GM12864 (cell line): ENCODE measurements around the gene CCDC92B.

ENCODE experiments used
- DNase-seq: peaks from one replicate; pipeline ENCODE4 v3.0.0-alpha.2; 2011; ENCODE audit warnings: low read depth
- H3K4me3 ChIP-seq: 2 replicates; pipeline ENCODE4 v1.5.1; 2011; ENCODE audit warnings: mild to moderate bottlenecking, low read depth, low read length, control low read depth
- TF ChIP-seq, protein P1 (sequence below): IDR thresholded peaks from 2 replicates; pipeline ENCODE4 v1.5.1; 2011; ENCODE audit warnings: low read depth, mild to moderate bottlenecking, moderate library complexity, low read length, control low read depth, inconsistent platforms; ENCODE audit errors: missing control alignments

CCDC92B gene

DNA sequence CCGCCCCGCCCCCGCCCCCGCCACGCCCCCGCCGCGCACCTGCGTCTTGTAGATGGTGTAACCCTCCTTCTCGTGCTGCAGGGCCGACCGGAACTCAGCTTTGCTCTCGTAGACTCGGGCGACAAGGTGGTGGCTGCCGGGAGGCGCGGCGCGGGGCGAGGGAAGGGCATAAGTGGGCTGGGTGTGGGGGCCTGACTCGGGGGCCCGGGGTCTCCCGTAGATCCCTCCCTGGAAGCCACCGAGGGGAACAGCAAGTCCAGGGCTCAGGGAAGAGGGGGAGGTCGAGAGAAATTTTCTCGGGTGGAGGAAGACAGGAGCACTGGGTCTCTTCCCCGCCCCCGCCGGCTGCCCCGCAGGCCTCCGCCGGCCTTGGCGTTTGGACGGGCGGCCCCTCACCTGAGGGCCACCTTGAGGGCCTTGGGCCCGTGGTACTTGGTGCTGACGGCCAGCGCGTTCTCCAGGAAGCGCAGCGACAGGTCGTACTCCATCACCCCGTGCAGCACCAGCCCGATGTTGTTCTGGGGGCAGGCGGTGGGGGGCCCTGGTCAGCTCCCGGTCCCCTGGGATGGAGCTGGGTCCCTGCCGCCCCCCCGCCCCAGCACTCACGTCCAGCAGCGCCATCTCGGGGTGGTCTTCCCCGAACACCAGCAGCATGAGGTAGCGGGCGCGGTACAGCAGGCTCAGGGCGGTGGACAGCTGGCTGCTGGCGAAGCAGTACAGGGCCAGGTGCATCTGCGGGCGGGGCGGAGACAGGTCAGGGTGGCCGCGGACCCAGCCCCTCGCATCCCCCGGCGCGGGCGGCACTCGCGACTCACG is 57.3 kb downstream of the CCDC92B start:
- TF ChIP-seq, protein P1, sequence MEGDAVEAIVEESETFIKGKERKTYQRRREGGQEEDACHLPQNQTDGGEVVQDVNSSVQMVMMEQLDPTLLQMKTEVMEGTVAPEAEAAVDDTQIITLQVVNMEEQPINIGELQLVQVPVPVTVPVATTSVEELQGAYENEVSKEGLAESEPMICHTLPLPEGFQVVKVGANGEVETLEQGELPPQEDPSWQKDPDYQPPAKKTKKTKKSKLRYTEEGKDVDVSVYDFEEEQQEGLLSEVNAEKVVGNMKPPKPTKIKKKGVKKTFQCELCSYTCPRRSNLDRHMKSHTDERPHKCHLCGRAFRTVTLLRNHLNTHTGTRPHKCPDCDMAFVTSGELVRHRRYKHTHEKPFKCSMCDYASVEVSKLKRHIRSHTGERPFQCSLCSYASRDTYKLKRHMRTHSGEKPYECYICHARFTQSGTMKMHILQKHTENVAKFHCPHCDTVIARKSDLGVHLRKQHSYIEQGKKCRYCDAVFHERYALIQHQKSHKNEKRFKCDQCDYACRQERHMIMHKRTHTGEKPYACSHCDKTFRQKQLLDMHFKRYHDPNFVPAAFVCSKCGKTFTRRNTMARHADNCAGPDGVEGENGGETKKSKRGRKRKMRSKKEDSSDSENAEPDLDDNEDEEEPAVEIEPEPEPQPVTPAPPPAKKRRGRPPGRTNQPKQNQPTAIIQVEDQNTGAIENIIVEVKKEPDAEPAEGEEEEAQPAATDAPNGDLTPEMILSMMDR, result no peak
- no peak overlapping the region for H3K4me3 ChIP-seq
- DNase-seq, result no peak

DNA sequence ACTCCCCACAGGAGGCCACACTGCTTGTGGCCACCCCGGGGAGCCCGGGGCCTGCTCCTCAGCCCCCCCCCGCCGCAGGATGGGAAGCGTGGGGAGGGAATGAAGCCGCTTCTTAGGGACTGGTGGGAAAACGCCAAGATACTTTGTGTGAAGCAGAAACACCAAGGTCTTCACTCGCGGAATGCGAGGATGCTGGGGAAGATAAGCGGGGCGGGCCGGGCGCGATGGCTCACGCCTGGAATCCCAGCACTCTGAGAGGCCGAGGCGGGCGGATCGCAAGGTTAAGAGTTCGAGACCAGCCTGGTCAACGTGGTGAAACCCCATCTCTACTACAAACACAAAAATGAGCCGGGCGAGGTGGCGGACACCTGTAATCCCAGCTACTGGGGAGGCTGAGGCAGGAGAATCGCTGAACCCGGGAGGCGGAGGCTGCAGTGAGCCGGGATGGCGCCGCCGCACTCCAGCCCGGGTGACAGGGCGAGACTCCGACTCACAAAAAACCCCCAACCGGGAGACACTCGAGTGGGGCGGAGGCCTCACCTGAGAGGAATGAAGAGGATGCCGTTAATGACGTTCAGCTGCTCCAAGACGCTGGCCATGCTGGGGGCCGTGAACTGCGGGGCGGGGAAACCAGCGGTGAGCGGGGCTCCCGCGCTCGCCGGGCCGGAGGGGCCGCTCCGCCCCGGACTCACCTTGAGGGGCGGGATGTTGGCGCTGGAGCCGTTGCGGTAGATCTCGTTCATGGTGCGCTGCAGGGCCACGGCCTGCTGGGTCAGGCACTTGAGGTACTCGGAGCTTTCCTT is 58.2 kb downstream of the CCDC92B start:
- TF ChIP-seq, protein P1, result no peak
- no peak for DNase-seq

GRCh38 chr17:2690165-2691068 is 59.0 kb downstream of the CCDC92B start:
- TF ChIP-seq, protein P1, result no peak

More for the DNA sequence above, 58.2 kb downstream of the CCDC92B start:
- no peak overlapping the region for H3K4me3 ChIP-seq

GRCh38 chr17:2689411-2690164 is 59.9 kb downstream of the CCDC92B start:
- TF ChIP-seq, protein P1, result no peak
- H3K4me3 ChIP-seq, result no peak overlapping the region
- no peak for DNase-seq

More at GRCh38 chr17:2690165-2691068, 59.0 kb downstream of the CCDC92B start:
- DNase-seq, result no peak
- H3K4me3 ChIP-seq, result no peak overlapping the region

DNA sequence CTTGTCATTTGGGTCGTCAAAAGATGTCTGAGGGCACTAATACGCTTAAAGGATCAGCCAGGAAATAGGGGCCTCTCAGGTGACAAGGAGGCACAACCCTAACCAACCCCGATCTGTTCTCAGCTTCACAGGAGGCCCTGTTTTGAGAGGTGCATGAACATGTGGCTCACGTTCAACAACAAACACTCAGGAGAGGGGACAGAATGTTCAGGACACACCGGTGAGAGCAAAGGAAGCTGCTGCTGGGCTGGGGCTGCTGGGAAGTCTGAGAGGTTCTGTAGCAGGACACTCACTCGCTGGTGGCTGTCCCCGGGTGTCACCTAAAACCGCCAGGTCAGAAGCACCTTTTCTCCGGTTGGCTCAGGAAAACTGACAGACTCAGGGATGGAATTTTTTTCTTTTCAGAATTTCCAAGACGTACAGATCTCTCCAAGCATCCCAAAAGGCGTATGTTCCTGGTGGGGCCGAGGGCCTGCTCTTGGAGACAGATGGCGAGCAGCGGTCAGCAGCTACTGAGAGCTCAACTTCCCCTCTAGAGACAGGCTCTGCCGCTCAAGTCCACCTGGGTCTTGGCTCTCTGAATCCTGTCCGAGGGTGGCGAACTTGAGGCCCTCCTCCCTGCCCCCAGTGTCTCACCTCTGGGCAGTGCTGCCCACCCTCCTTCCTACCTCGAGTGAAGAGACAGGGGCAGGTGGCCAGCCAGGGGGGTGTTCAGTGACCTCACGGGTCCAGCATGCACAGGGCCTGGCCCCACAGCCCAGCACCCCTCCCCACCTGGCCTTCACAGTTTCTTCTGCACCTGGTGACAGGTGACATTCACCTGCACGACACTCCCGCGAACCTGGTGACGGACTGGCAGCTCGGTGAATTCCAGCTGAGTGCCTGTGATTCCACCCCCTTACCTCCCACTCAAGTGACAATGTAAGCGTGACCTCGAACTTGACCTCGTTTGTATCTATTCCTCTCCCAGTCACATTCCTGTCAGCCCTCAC is 60.8 kb downstream of the CCDC92B start:
- no peak overlapping the region for H3K4me3 ChIP-seq
- no peak for DNase-seq
- TF ChIP-seq, protein P1, result no peak
